Activated CD4-positive, alpha-beta T cell treated with anti-CD3 and anti-CD28 coated beads, Interleukin-2, amount 10 ng/mL, durations not matched to agents 7 days and 5 days (primary cell): ENCODE results near the gene RAB35. TPM values are rescaled to one million over a fixed set of nuclear protein-coding genes. Genes with fewer than 3 reads are reported as not detected.
"Not testable (repeated sequence)": the region's sequence is repeated elsewhere in the genome, so short reads cannot be mapped to it uniquely, and the experiment has no call there.

Experiments
- CTCF ChIA-PET: fragments of 350-600 bp; sonication (Branson Sonifier 250); formaldehyde crosslinking; loops from one replicate; lab custom pipeline; 2021; ENCODE audit warnings: antibody characterized with exemption; lab: Charles Lee
- POLR2A ChIA-PET: fragments of 350-600 bp; sonication (Branson Sonifier 250); formaldehyde crosslinking; loops from one replicate; lab custom pipeline; 2021; ENCODE audit warnings: antibody characterized with exemption; lab: Charles Lee
- DNase-seq: peaks from one replicate; pipeline ENCODE4 v3.0.0-alpha.2; 2020
- H3K27ac Mint-ChIP-seq: one replicate; pipeline ENCODE4 v1.8.0; 2021; ENCODE audit warnings: mild to moderate bottlenecking, moderate library complexity, mixed read lengths
- H3K27me3 Mint-ChIP-seq: one replicate; pipeline ENCODE4 v1.8.0; 2021; ENCODE audit warnings: mixed read lengths
- H3K36me3 Mint-ChIP-seq: one replicate; pipeline ENCODE4 v1.8.0; 2021; ENCODE audit warnings: low read depth, mixed read lengths
- H3K4me1 Mint-ChIP-seq: one replicate; pipeline ENCODE4 v1.8.0; 2021; ENCODE audit warnings: mixed read lengths
- H3K4me3 Mint-ChIP-seq: one replicate; pipeline ENCODE4 v1.8.0; 2021; ENCODE audit warnings: mild to moderate bottlenecking, moderate library complexity, mixed read lengths
- H3K9me3 Mint-ChIP-seq: one replicate; pipeline ENCODE4 v1.8.0; 2021; ENCODE audit warnings: mixed read lengths
- total RNA-seq, 2 experiments: library from RNA; stranded (reverse); gene quantifications; one replicate each; pipeline ENCODE4 v1.2.3, GENCODE V29; 2021

RAB35 gene
- total RNA-seq, 2 experiments from 2014 or later = 76.5 TPM

- DNase-seq = no peak
- ChIA-PET POLR2A (no interaction called here), CTCF (interaction anchor here (0.6 kb wide), 1 partner anchor 42 kb away, joined by 3 read pairs; no protein-coding TSS in a partner anchor)
- Mint-ChIP-seq H3K4me3 (no peak overlapping the region), H3K36me3 (peaks cover 20% of the 10 kb centered on the region), H3K27me3 (no peaks in the 10 kb centered on the region), H3K4me1 (peaks cover 4% of the 10 kb centered on the region), H3K9me3 (no peaks in the 10 kb centered on the region), H3K27ac (no peak overlapping the region)
Measured at GRCh38 chr12:120060717-120061116, 55.8 kb downstream of the RAB35 start.

- Mint-ChIP-seq H3K4me1 (peaks cover 4% of the 10 kb centered on the region), H3K4me3 (no peak overlapping the region), H3K9me3 (no peaks in the 10 kb centered on the region), H3K36me3 (peaks cover 20% of the 10 kb centered on the region), H3K27me3 (no peaks in the 10 kb centered on the region), H3K27ac (no peak overlapping the region)
- ChIA-PET POLR2A (no interaction called here), CTCF (interaction anchor here (0.6 kb wide), 1 partner anchor 41 kb away, joined by 3 read pairs; no protein-coding TSS in a partner anchor)
- no peak for DNase-seq
Measured at GRCh38 chr12:120060196-120060595, 56.4 kb downstream of the RAB35 start.

GRCh38 chr12:120056739-120057138 lies 59.8 kb downstream of the RAB35 start:
- no peak overlapping the region for H3K4me3 Mint-ChIP-seq
- H3K27me3 Mint-ChIP-seq = no peaks in the 10 kb centered on the region
- H3K9me3 Mint-ChIP-seq = peaks cover 2% of the 10 kb centered on the region
- no peak overlapping the region for H3K27ac Mint-ChIP-seq
- CTCF ChIA-PET = interaction anchor here (0.6 to 1.4 kb wide), 2 partner anchors 14 to 144 kb away, joined by 4 to 6 read pairs; partner anchors contain the start of gene RPLP0
- no peak for DNase-seq
- H3K4me1 Mint-ChIP-seq = peaks cover 15% of the 10 kb centered on the region
- POLR2A ChIA-PET = no interaction called here
- peaks cover 10% of the 10 kb centered on the region for H3K36me3 Mint-ChIP-seq

GRCh38 chr12:120055231-120056000 lies 61.1 kb downstream of the RAB35 start:
- Mint-ChIP-seq H3K27ac (no peak overlapping the region), H3K9me3 (peaks cover 2% of the 10 kb centered on the region), H3K4me1 (peaks cover 17% of the 10 kb centered on the region), H3K36me3 (peaks cover 13% of the 10 kb centered on the region), H3K27me3 (no peaks in the 10 kb centered on the region), H3K4me3 (no peak overlapping the region)
- POLR2A ChIA-PET = no interaction called here
- DNase-seq = no peak
- CTCF ChIA-PET = no interaction called here

- peaks cover 13% of the 10 kb centered on the region for H3K36me3 Mint-ChIP-seq
- H3K4me1 Mint-ChIP-seq = peaks cover 17% of the 10 kb centered on the region
- H3K27me3 Mint-ChIP-seq = no peaks in the 10 kb centered on the region
- no peak overlapping the region for H3K4me3 Mint-ChIP-seq
- ChIA-PET POLR2A (no interaction called here), CTCF (interaction anchor here (0.7 kb wide), 1 partner anchor 9 kb away, joined by 3 read pairs; no protein-coding TSS in a partner anchor)
- H3K9me3 Mint-ChIP-seq = peaks cover 2% of the 10 kb centered on the region
- DNase-seq = no peak
- H3K27ac Mint-ChIP-seq = no peak overlapping the region
Measured at GRCh38 chr12:120054293-120054692, 62.3 kb downstream of the RAB35 start.

- POLR2A ChIA-PET = no interaction called here
- no peak overlapping the region for H3K4me3 Mint-ChIP-seq
- H3K9me3 Mint-ChIP-seq = peaks cover 2% of the 10 kb centered on the region
- CTCF ChIA-PET = interaction anchor here (1.0 kb wide), 1 partner anchor 14 kb away, joined by 3 read pairs; no protein-coding TSS in a partner anchor
- no peak for DNase-seq
- H3K36me3 Mint-ChIP-seq = peaks cover 13% of the 10 kb centered on the region
- H3K27me3 Mint-ChIP-seq = no peaks in the 10 kb centered on the region
- no peak overlapping the region for H3K27ac Mint-ChIP-seq
- H3K4me1 Mint-ChIP-seq = peaks cover 30% of the 10 kb centered on the region
Measured at GRCh38 chr12:120051535-120051934, 65.0 kb downstream of the RAB35 start.

GRCh38 chr12:120049426-120049825 lies 67.1 kb downstream of the RAB35 start:
- H3K36me3 Mint-ChIP-seq = peaks cover 17% of the 10 kb centered on the region
- no peak overlapping the region for H3K27ac Mint-ChIP-seq
- no peak for DNase-seq
- peaks cover 2% of the 10 kb centered on the region for H3K9me3 Mint-ChIP-seq
- POLR2A ChIA-PET = interaction anchor here (0.6 kb wide), 1 partner anchor 54 kb away, joined by 3 read pairs; no protein-coding TSS in a partner anchor
- H3K4me1 Mint-ChIP-seq = peaks cover 28% of the 10 kb centered on the region
- CTCF ChIA-PET = interaction anchor here (1.0 kb wide), 1 partner anchor 185 kb away, joined by 3 read pairs; no protein-coding TSS in a partner anchor
- no peak overlapping the region for H3K4me3 Mint-ChIP-seq
- H3K27me3 Mint-ChIP-seq = no peaks in the 10 kb centered on the region

- ChIA-PET CTCF (interaction anchor here (0.9 to 1.3 kb wide), 3 partner anchors 9 to 153 kb away, joined by 3 to 4 read pairs (median 3); partner anchors contain the start of gene RPLP0), POLR2A (interaction anchor here (0.6 kb wide), 1 partner anchor 1613 kb away, joined by 4 read pairs; no protein-coding TSS in a partner anchor)
- peaks cover 27% of the 10 kb centered on the region for H3K4me1 Mint-ChIP-seq
- H3K36me3 Mint-ChIP-seq = peaks cover 21% of the 10 kb centered on the region
- no peaks in the 10 kb centered on the region for H3K27me3 Mint-ChIP-seq
- no peak for DNase-seq
- H3K4me3 Mint-ChIP-seq = no peak overlapping the region
- peaks cover 2% of the 10 kb centered on the region for H3K9me3 Mint-ChIP-seq
- H3K27ac Mint-ChIP-seq = peak overlapping the region; percentile 67
Measured at GRCh38 chr12:120048263-120048662, 68.3 kb downstream of the RAB35 start.

GRCh38 chr12:120047072-120047471 lies 69.5 kb downstream of the RAB35 start:
- H3K9me3 Mint-ChIP-seq = no peaks in the 10 kb centered on the region
- peaks cover 20% of the 10 kb centered on the region for H3K4me1 Mint-ChIP-seq
- H3K4me3 Mint-ChIP-seq = no peak overlapping the region
- no peak overlapping the region for H3K27ac Mint-ChIP-seq
- H3K27me3 Mint-ChIP-seq = no peaks in the 10 kb centered on the region
- ChIA-PET CTCF (interaction anchor here (1.2 kb wide), 1 partner anchor 12 kb away, joined by 4 read pairs; no protein-coding TSS in a partner anchor), POLR2A (interaction anchor here (0.6 to 0.7 kb wide), 2 partner anchors 40 to 58 kb away, joined by 3 read pairs; partner anchors contain the start of gene BICDL1)
- peaks cover 19% of the 10 kb centered on the region for H3K36me3 Mint-ChIP-seq
- DNase-seq = no peak

- peaks cover 16% of the 10 kb centered on the region for H3K36me3 Mint-ChIP-seq
Measured at GRCh38 chr12:120045367-120045766, 71.2 kb downstream of the RAB35 start.

More at GRCh38 chr12:120045367-120045766, 71.2 kb downstream of the RAB35 start:
- H3K27me3 Mint-ChIP-seq, H3K4me3 Mint-ChIP-seq, H3K9me3 Mint-ChIP-seq, DNase-seq, POLR2A ChIA-PET, H3K27ac Mint-ChIP-seq: not testable (repeated sequence)
- CTCF ChIA-PET = interaction anchor here (1.1 kb wide), 1 partner anchor 13 kb away, joined by 3 read pairs; no protein-coding TSS in a partner anchor
- peaks cover 29% of the 10 kb centered on the region for H3K4me1 Mint-ChIP-seq
